Colonic mucosa (tissue), 4 donors: ENCODE results near the gene MGME1. TPM values are rescaled to one million over a fixed set of nuclear protein-coding genes. Genes with fewer than 3 reads are reported as not detected.
"Not testable (repeated sequence)": the region's sequence is repeated elsewhere in the genome, so short reads cannot be mapped to it uniquely, and the experiment has no call there.

Experiments
- DNase-seq: peaks from one replicate; pipeline ENCODE4 v3.0.0-alpha.2; 2020
- H3K27ac ChIP-seq: fragments of 200-600 bp; one replicate; pipeline ENCODE4 v1.8.0; 2021
- H3K27me3 ChIP-seq: fragments of 200-600 bp; one replicate; pipeline ENCODE4 v1.8.0; 2021
- H3K36me3 ChIP-seq: fragments of 200-600 bp; one replicate; pipeline ENCODE4 v1.8.0; 2021
- H3K4me1 ChIP-seq: fragments of 200-600 bp; one replicate; pipeline ENCODE4 v1.8.0; 2021; ENCODE audit warnings: mild to moderate bottlenecking
- H3K4me3 ChIP-seq: fragments of 200-600 bp; one replicate; pipeline ENCODE4 v1.8.0; 2021
- H3K9ac ChIP-seq, 2 donors: one replicate each; pipeline ENCODE4 v1.7.0; 2013; ENCODE audit warnings: control low read depth in 2 of 2, low read depth in 2 of 2, low read length in 2 of 2
- H3K9me3 ChIP-seq: fragments of 200-600 bp; one replicate; pipeline ENCODE4 v1.8.0; 2021
- intact Hi-C: fragments of 100-400 bp; cut with DNase I; formaldehyde crosslinking; loops from one replicate; pipeline ENCODE4 v1.14.1; 2022
- total RNA-seq, 2 donors: library from RNA; stranded (reverse); fragmentation: NEBNext Ultra II Directional in 1 of 2; extraction: Animal tissue kit (Norgen Biotek cat#: 25700) in 1 of 2; gene quantifications; one replicate each; pipeline ENCODE4 v1.2.1, GENCODE V29; 2021
- TF ChIP-seq, protein P1 (sequence below): fragments of 200-600 bp; IDR thresholded peaks from one replicate; pipeline ENCODE4 v1.8.0; 2022; ENCODE audit warnings: antibody characterized with exemption, mild to moderate bottlenecking
- donor health status: healthy.
- donor health status: DM: no; HTN: no; CAD: no.
- donor health status: DM: no; HTN: no; CAD: no.

Gene MGME1
- total RNA-seq, 2 donors from 2014 or later, result 20.5 to 21.1 TPM

DNA sequence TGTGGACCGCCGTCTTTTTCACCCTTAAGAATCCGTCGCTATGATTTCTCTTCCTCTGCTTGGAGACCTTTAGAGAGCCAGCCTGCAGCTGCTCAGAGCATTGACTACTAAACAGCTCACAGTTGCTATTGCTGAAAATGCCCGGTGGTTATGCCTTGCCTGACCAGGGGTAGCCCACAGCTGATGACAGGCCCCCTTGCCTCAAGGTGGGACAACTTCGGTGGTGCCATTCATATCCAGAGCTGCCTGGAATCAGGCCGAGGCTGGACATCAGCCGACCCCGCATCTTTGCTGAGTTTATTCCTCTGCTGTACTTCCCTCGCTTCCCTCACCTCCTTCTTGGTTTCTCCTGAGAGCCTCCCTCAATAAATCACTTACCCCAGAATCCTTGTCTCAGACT lies 49.3 kb downstream of the MGME1 start:
- H3K9me3 ChIP-seq, result no peaks in the 10 kb centered on the region
- intact Hi-C loops, result no loop called here

DNA sequence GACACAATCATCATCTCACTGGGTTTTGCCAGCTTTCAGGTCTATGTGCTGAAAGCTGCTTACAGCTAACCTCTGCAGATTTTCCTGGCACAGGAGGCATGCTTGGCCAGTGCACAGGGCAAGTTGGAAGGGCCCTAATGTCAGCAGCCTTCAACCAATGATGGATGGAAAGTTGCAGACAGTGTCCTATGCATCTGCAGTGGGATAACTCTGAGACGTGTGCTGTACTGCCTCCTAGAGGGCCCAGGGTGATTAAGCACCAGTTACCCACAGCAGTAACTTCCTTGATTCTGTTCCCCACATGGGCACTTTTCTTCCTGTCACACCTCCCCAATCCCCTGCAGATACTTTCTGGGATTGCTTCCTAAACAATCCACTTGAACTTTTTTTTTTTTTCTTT lies 50.2 kb downstream of the MGME1 start:
- H3K4me1 ChIP-seq, result no peaks in the 10 kb centered on the region
- DNase-seq, result no peak
- H3K27me3 ChIP-seq, result no peaks in the 10 kb centered on the region
- H3K4me3 ChIP-seq, result no peak overlapping the region
- H3K9ac ChIP-seq, result no peak overlapping the region
- no peaks in the 10 kb centered on the region for H3K36me3 ChIP-seq
- H3K27ac ChIP-seq, result no peak overlapping the region
- no peaks in the 10 kb centered on the region for H3K9me3 ChIP-seq
- TF ChIP-seq, protein P1, sequence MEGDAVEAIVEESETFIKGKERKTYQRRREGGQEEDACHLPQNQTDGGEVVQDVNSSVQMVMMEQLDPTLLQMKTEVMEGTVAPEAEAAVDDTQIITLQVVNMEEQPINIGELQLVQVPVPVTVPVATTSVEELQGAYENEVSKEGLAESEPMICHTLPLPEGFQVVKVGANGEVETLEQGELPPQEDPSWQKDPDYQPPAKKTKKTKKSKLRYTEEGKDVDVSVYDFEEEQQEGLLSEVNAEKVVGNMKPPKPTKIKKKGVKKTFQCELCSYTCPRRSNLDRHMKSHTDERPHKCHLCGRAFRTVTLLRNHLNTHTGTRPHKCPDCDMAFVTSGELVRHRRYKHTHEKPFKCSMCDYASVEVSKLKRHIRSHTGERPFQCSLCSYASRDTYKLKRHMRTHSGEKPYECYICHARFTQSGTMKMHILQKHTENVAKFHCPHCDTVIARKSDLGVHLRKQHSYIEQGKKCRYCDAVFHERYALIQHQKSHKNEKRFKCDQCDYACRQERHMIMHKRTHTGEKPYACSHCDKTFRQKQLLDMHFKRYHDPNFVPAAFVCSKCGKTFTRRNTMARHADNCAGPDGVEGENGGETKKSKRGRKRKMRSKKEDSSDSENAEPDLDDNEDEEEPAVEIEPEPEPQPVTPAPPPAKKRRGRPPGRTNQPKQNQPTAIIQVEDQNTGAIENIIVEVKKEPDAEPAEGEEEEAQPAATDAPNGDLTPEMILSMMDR, result peak; percentile 27
- intact Hi-C loops, result no loop called here

More for the DNA sequence above, 49.3 kb downstream of the MGME1 start:
- TF ChIP-seq, protein P1, result no peak
- no peak overlapping the region for H3K27ac ChIP-seq
- H3K27me3 ChIP-seq, result no peaks in the 10 kb centered on the region
- H3K4me3 ChIP-seq, result no peak overlapping the region
- H3K36me3 ChIP-seq, result no peaks in the 10 kb centered on the region
- H3K9ac ChIP-seq, result no peak overlapping the region
- H3K4me1 ChIP-seq, result no peaks in the 10 kb centered on the region
- no peak for DNase-seq

DNA sequence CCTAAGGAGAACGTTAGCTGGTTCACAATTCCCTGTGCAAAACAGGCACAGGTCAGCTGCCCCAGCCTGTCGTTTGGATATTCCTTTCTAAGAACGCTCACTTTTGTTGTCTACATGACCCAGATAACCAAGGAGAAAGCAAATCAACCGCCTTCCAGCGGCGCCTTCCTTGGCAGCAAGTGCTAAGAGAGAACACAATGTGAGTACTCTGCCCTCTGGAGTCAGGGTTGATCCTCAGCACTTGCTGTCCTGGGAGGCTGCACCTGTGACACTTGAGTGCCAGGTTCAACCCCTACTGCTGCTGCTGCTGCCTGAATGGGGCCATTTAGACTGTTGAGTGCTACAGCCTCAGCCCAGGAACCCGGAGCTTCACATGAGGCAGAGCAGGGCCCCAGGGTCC lies 52.1 kb downstream of the MGME1 start:
- no peak overlapping the region for H3K9ac ChIP-seq
- DNase-seq, result no peak
- no peaks in the 10 kb centered on the region for H3K27me3 ChIP-seq
- H3K9me3 ChIP-seq, result no peaks in the 10 kb centered on the region
- H3K4me1 ChIP-seq, result no peaks in the 10 kb centered on the region
- intact Hi-C loops, result loop anchor here (10.0 kb wide), 1 partner anchor 254 kb away; no protein-coding TSS in a partner anchor
- no peaks in the 10 kb centered on the region for H3K36me3 ChIP-seq
- H3K4me3 ChIP-seq, result no peak overlapping the region
- TF ChIP-seq, protein P1, result no peak
- H3K27ac ChIP-seq, result no peak overlapping the region

DNA sequence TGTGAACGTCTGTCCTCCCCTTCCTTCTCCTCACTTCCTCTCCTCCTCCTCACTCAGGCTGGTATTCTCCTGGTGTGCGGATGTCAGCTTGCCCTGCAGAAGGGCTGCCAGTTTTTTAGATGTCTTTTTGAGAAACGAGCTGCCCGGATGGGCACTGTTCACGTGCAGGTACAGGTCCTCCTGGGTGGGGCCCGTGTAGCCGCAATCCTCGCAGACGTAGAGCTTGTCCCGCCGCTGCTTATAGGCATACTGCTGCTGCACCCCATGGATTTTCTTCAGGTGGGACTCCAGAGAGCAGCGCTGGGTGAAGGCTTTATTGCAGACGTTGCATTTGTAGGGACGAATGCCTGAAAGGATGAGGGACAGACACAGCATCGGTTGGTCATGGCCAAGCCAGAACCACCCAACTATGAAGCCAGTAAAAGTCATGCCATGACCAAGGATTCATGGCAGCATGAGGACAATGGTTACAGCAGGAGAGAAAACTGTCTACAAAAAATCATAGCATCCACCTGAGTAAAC lies 55.8 kb downstream of the MGME1 start:
- Histone ChIP-seq H3K4me1 (no peaks in the 10 kb centered on the region), H3K9me3 (no peaks in the 10 kb centered on the region), H3K9ac (no peak overlapping the region), H3K27ac (no peak overlapping the region), H3K36me3 (no peaks in the 10 kb centered on the region), H3K27me3 (no peaks in the 10 kb centered on the region), H3K4me3 (no peak overlapping the region)
- intact Hi-C loops, result loop anchor here (10.0 kb wide), 1 partner anchor 250 kb away; no protein-coding TSS in a partner anchor
- TF ChIP-seq, protein P1, result no peak
- DNase-seq, result no peak

DNA sequence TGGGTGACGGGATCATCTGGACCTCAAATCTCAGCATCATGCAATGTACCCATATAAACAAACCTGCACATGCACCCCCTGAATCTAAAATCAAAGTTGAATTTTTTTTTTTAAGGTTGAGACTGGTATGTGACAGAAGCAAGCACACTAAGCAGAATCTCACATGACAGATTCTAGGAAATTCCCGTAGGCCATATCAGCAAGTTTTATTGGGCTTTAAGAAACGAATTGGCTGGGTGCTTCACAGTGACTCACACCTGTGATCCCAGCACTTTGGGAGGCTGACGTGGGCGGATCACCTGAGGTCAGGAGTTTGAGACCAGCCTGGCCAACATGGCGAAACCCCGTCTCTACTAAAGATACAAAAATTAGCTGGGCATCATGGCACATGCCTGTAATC lies 58.2 kb downstream of the MGME1 start:
- H3K9me3 ChIP-seq, H3K4me1 ChIP-seq, H3K9ac ChIP-seq, H3K4me3 ChIP-seq, H3K27ac ChIP-seq, H3K36me3 ChIP-seq, H3K27me3 ChIP-seq: not testable (repeated sequence)
- intact Hi-C loops, result loop anchor here (10.0 kb wide), 1 partner anchor 248 kb away; no protein-coding TSS in a partner anchor
- DNase-seq, result peak; percentile 36

DNA sequence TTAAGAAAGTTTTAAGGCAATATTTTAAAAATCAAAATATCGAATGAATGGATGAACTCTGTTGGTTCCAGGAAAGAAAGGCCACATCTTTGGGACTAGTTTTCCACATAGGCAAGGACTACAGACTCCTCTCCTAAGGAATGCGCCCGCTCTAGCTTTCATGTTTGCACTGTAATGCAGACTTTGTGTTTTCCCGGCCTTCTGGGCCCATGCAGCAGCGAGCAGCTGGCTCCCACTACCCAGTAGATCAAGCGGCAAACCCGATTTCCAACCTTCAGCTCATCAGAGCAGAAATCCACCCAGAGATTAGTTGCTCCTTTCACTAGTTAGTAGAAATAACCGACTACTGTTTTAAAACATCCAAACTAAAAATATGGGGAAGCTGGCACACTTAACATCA lies 61.2 kb downstream of the MGME1 start:
- Histone ChIP-seq H3K36me3 (no peaks in the 10 kb centered on the region), H3K27me3 (no peaks in the 10 kb centered on the region), H3K9me3 (no peaks in the 10 kb centered on the region), H3K4me1 (peaks cover 5% of the 10 kb centered on the region), H3K27ac (no peak overlapping the region), H3K4me3 (no peak overlapping the region), H3K9ac (no peak overlapping the region)
- TF ChIP-seq, protein P1, result no peak
- no peak for DNase-seq
- intact Hi-C loops, result no loop called here
